HTR-8/SVneo (cell line): ENCODE measurements around the gene KMO.

Experiments
- DNase-seq: peaks from one replicate; pipeline ENCODE4 v3.0.0; 2011; ENCODE audit warnings: low spot score, mixed read lengths; ENCODE audit not compliant: insufficient read length
- FAIRE-seq: peaks from 2 replicates; lab custom pipeline; 2011; peaks lifted over from hg19 to GRCh38; lab: Jason Lieb, UNC

KMO gene

DNA sequence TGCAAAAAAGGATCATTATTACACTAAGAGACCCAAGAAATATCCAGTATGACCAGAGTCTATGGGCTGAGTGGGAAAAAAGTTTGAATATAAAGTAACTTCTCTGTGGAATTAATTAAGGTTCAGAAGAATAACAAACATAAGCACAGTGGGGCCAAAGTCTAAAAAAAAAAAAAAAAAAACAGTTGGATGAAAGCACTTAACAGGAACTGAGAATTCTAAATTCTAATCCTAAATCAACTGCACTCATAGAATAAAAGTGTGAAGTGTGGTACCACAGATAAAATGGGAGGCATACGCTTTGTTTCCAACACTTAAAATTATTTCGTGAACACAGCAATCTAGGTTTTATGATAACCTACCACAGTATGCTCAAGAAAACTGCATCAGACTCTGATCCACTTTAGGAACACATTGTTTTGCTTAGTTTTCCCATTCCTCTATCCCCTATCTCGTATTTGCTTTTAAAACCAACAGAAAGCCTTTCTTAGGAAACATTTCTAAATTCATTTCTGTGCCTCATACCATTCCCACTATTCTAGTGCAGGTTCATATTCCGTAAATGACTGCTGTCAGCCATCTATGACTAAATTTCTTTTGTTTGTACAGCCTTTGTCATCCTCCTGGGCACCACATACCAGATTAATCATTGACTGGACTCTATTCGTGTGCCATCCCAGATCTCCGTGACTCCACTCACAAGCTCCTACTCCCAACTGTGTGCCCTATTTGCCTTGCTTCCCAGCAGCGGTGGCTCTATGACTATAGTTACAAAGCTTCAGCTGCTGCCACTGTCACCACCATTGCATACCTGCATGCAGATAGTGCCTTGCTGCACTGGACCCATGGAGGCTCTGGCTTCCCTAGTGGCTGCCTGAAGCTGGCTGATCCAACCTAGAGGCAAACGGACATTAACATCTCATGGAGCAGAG, 83.1 kb downstream of the KMO start:
- FAIRE-seq: no peak
- no peak for DNase-seq

DNA sequence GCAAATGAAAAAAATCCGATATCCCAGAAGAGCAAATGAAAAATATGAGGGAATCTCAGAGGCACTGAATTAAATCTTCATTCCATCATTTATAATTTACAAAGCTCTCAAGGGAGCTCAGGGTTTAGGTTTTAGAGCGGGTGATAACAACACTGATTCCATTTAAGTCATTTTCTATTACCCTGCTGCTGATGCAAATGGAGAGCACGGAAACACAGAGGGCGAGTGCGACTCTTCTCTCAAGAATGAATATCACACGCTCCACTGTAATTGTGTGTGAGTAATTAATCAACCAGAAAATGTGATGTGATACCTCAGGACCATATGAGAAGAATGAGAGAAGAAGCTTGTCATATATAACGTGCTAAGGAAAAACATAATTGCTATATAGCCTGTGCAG, 85.2 kb downstream of the KMO start:
- DNase-seq: no peak
- FAIRE-seq: no peak

DNA sequence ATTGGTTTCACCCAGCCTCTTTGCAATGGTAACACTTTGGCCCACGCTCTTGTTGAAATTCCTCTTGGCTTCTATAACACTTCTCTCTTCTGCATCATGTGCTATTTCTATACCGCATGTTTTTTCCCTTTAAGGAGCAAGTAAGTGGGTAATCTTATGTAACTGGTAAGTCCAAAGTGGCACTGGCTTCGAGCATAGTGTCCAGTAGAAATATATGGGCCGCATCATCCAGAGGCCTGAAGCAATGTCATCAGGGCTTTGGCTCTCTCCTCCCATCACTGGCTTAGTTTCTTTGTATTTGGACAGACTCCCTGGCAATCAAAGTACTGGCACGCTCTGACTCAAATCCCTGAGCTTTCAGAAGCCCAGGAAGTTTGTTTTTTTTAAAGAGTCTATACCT, 90.5 kb downstream of the KMO start:
- DNase-seq: no peak

DNA sequence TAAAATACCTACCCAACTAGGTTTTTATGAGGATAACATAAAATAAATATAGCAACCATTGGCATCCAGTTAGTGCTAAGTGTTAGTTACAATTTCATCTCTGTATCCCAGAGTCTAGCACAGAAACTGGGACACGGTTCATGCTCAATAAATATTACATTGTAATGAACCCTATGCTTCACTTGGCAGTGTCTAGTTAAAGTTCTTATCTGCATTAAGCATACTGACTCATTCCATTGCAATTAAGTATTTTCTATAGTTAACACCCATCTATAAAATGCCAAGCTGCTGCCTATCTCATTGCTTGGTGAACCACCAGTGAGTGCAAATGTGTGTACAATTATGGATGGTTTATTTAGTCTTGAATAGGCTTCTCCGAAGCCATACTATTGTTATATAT, 92.8 kb downstream of the KMO start:
- no peak for DNase-seq
- no peak for FAIRE-seq

More for the DNA sequence above, 90.5 kb downstream of the KMO start:
- FAIRE-seq: no peak

DNA sequence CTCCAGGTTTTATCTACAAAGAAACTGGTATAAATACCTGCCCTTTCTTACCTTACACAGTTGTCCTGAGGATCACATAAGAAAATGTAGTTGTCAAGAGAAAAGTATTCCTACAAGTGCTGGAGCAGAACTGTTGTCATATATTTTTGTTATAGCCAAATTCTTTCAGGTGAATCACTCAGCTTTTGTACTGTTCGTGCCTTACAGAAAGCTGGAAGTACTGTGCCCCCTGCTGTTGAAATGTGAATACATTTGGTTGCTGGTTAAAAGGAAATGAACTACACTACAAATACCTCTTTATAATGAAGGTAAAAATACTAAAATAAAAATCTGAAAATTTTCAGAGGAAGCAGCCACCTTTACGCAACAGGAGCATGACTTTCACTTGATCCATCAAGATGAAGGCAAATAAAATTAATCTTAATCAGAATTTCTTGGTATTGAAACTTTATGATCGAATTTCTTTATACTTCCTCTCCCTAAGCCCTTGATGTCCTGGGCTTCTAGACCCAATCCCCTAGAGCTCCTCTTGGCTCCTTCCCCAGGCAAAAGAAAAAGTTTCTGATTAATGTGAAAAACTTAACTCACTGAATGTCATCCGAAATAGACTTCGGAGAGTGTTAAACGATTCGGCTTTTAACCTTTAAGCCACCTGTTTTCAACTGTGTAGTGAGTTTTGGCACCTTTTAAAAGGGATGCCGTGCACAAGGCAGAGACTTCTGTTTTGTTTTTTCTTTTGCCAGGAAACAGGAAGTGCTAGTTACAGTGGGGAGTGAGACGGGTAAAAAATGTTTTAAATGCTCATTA, 95.5 kb downstream of the KMO start:
- FAIRE-seq (no peak), DNase-seq (peak; percentile 37)

DNA sequence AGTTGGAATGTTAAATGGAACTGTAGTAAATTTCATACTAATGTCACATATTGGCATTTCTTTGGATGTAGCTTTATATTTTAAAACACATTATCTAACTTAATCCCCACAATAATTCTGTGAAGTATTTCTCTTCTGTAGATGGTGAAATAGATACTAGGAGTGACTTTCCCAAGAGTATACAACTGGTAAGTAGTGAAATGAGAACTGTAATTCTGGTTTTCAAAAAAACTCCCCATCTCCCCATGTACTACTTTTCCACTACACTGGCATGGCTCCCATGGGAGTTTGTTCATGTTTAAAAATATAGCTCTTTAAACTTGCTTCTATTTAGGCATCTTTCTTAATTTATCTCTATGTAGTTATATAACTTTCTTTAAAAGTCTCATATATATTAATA, 97.8 kb downstream of the KMO start:
- no peak for DNase-seq
- FAIRE-seq: no peak

DNA sequence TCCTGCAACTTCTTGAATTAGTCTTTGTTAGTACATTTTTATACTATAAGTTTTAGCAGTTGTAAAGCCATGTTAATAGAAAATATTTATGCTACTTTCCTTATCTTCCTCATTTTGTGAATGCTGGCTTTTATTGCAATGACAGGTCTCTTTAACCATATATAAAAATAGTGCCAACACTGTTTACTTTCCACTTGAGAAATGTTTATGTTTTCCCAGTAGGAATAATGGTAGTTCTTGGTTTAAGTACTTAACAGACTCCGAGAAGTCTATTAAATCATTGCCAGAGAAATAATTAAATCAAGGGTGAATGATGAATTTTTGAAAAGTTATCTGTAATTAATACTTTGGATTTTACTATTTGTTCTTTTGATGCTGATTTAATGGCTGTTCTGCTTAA, 98.3 kb downstream of the KMO start:
- no peak for DNase-seq
- no peak for FAIRE-seq

DNA sequence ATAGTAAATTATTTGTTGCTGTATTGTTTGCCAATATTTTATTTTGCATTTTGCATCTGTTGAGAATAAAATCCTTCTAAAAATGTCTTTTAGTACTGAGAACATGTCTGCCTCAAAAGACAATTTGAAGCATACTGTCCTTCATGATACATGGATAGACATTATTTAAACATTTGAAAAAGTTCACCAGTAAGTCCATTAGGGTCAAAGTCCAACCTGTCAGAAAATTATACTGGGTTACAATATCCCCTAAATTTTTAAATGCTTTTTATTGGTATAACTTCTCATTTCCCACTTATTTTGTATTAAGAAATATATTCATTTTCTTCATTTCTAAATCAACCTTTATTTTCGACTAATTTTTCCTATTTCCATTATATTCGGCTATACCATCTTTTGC, 98.7 kb downstream of the KMO start:
- DNase-seq (no peak), FAIRE-seq (no peak)

DNA sequence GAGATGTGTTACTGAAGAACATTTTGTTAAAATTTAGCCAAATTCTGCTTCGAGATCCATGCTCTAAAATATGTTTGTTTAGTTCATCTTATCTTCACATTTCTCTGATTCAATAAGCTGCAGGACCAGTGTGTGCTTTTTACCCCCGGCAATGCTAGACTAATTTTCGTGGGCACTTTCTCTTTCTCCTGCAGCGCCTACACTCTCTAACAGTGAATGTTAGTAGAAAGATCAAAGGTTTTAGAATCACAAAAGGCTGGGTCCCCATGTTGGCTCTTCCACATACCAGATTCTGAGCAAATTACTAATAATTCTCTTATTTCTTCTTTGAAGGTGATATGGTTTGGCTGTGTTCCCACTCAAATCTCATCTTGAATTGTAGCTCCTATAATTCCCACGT, 99.5 kb downstream of the KMO start:
- DNase-seq: no peak
- no peak for FAIRE-seq

DNA sequence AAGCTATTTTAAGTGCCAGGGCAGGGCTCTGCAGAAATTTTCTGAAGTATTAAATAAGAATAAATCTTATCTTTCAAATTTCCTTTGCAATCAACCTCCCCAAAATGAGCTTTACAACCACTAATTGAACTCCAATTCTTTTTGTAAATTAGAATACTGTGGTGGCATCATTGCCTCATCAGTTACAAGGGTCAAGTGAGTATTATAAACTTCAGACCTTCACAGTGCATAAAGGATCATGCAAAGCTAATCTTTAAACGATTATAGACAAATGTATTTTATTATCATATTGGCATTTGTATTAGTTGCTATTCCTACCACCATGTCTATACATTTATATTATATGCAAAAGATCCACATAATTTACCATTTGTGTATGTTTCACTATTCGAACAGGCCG, 100.8 kb downstream of the KMO start:
- FAIRE-seq: no peak

DNA sequence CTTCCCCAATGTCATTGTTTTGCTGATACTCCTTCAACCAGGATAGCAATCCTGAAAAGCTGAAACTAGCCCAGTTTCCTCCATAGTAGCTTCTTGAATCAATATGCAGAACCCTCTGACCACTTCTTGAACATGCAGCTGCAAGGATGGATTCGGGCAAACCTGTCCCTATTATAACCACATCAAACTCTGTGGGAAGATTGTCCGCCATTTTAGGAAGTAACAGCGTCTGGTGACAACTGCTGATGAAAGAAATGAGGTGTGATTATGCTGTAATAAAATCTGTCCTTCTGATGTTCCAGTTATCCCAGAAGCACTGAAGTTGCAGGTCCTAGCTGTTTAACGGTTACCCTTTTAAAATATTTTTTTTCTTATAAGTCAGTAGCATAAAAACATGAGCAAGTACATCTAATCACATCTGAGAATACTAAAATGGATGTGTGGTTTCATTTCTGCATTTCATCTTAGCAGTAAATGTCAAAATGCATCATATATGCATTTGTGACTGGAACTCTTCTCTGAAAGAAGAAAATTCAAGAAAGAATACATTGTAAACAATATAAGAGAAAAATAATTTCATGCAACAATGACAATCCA, 103.5 kb downstream of the KMO start:
- FAIRE-seq (no peak), DNase-seq (no peak)

More for the DNA sequence above, 100.8 kb downstream of the KMO start:
- no peak for DNase-seq

DNA sequence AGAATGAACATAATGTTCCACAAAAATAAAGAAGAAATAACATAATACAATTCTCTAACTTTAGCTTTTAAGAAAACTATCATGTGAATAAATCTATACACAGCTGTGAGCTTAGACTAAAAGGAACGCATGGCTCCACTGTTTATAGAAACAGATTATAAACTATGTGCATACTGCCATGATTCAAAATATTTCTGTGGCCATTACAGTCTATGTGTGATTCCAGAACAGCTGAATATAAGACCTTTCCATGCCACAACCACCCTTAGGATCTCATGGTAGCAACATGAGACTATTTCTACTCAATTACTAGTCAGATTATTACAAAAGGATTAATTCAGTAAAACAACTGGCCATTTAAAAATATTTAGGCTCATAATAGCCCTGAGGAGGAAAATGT, 104.1 kb downstream of the KMO start:
- FAIRE-seq: no peak

DNA sequence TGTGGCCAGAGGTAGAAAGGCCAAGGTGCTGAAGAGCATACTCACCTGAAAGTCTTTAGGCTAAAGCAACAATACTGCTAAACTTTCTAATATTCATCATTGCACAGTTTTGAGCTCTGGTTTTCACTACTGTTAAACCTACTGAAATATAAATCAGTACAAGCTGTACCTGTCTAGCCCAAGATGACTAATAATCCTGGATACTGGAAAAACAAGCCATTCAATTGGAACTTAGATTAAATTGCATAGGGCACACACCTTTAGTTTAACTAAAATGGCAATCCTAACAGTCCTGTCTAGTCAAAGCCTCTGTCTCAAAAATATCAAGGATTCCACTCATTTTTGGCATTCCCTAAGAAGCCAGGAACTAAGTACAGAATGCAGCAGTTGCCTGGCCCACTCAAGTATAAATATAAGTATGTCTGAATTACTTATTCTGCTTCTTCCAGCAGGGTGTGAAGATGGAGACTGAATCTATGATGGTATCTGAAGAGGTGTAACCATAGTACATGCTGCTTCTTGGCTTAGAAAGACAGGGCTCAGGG, 104.9 kb downstream of the KMO start:
- FAIRE-seq (no peak), DNase-seq (no peak)

More for the DNA sequence above, 104.1 kb downstream of the KMO start:
- DNase-seq: no peak

DNA sequence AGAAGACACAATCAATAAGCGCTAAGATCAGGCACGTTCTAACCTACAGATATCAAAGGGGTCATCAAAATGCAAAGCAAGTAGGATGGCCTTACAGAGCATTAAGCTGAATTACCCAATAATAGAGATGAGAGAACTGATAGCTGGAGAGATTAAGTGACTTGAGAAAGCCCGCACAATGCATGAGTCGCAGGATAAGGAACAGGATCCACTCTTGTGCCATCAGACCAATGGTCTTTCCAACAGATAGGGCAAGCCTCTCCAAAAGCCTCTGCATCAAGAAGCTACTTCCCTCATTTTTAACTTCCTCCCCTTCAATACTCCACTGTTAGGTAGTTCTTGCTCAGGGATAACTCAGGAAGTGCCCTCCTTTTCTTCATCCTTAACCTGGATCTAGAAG, 105.4 kb downstream of the KMO start:
- FAIRE-seq: no peak
- DNase-seq: no peak

DNA sequence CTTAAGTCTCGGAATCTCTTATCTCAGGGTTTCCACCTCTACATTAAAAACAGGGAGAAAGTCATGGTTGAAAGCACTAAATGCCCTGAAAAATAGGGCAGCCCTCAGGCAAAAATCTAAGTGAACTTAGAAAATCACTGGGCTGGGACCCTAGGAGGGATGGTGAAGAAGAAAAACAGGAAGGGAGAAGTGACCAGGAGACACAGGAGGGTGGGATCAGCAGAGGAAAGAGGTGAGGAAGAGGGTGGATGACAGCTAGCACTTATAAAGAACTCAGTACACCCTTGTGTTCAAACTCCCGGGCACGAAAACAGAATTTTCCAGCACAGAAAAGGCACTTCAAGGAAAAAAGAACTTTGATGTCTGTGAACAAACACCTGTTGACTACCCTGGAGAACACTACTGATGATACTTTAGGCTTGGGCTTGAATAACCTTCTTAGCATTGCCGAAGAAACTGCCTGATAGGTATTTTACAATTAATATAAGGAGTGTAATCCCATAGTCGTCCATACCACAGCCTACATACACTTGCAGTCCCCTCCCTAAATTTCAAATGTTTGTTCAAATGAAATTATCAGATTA, 106.0 kb downstream of the KMO start:
- FAIRE-seq (no peak), DNase-seq (no peak)

DNA sequence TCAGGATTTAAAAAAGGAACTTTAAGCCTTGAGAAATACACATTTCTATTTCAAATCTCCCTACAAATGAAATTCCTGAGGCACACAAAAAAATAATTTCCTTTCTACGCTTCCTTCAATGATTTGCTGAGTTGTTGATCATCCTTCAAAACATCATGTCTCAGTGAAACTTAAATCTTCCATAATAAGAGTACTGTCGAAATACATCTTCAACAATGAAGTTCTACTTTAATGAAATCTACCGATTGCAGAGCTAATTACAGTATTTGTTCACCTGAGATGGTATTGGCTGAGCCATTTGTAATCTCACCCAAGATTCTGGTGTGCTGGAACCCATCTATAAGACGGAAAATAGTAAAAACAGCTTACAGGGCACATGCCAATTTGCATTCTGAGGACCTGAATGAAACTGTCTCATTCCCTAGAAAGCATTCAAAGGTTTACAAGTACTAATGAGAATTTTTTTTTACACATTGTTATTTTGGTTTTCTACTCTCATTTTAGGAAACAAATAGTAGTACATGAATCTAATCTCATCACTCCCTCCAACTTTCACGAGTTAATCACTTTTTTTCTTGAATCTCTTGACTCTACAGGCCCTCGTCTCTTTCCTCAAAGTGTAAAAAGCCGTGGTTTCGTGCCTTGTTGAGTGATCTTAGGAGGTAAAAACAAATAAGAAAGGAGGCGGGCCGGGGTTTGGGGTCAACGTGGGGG, 106.9 kb downstream of the KMO start:
- DNase-seq: no peak
- no peak for FAIRE-seq

DNA sequence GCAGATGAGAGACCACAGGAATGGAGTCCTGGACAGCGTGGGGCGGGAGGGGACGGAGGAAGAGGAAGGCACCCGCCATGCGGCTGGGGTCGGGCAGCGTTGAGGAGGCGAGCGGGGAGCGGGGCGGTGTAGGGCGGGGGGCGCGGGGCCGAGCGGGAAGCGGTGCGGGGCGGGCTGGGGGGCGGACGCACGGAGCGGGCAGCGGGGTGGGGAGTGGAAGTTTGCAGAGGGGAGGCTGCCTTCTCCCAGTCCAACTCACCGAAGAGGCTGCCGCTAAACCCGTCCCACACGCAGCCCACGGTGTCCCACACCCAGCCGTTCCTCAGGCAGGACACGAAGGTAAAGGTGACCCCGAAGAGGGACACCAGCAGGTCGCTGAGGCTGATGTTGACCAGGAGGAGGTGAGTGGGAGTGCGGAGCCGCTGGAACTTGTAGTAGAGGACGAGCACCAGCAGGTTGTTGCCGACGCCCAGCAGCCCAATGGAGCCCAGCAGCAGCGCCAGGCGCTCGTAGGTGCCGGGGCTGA, 107.5 kb downstream of the KMO start:
- no peak for FAIRE-seq

DNA sequence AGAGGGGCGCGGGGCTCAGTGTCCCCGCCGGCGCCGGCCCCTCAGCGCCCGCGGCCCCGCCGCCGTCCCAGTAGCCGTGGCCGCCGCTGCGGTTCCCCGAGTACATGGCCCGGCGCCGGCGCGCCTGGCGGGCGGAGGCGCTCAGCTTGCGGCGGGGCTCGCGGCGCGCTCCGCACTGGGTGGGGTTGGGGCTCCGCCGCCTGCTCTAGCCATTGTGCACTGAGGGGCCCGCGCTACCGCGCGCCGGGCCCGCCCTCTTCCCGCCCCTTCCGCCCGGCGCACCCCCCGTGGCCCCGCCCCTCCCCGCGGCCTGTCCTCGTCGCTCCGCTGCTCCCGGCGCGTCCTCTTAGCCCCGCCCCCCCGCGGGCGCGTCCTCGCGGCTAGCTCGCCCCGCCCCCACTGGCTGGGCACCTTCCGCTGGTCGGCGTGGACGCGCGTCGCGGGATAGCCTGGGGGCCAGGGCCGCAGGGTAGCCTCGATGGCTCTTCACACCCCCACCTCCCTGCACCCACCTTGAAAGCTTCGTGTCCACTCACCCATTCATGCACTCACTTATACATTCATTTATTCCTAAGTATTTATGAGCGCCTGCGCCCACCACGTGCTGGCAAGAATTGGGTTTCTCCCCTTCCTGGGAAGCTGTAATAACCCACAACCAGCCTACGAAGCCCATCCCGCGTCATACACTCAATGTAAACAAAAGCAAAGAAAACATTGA, 108.1 kb downstream of the KMO start, which contains the start of the genes CHML and OPN3:
TSS of gene CHML (minus strand) at position 221 of the 718 bp plus-strand sequence. CDS start 4,603 bp downstream, outside the sequence.
TSS of gene OPN3 (minus strand) at position 221 of the 718 bp plus-strand sequence. CDS start at position 106, 115 bp downstream.
- peak; percentile 97 for FAIRE-seq
- DNase-seq: peak; percentile 89

More for the DNA sequence above, 107.5 kb downstream of the KMO start:
- peak; percentile 29 for DNase-seq
